HCT116 (cell line): ENCODE measurements around the gene ARL15. TPM values are rescaled to one million over a fixed set of nuclear protein-coding genes. Genes with fewer than 3 reads are reported as not detected.

Experiments used
- ATAC-seq: fragments of 200-7000 bp; cut with Tn5 transposase; 2 replicates; pipeline ENCODE4 v1.9.1; 2020; ENCODE audit warnings: mild to moderate bottlenecking, moderate library complexity
- BruUV-seq: library from RNA; stranded (reverse); fragments of 400-500 nt; replicated peaks from 2 replicates; lab custom pipeline; 2021; lab: Mats Ljungman, UMichigan
- CTCF ChIA-PET: fragments of 300-600 bp; sonication (Branson Sonifier 250); formaldehyde crosslinking; loops from one replicate; lab custom pipeline; 2021; ENCODE audit warnings: antibody characterized with exemption; lab: Charles Lee
- POLR2A ChIA-PET: fragments of 300-600, 350-600 bp; sonication (Branson Sonifier 250); formaldehyde crosslinking; loops from one replicate; lab custom pipeline; 2021; ENCODE audit warnings: antibody characterized with exemption; lab: Charles Lee
- RAD21 ChIA-PET, 2 experiments: fragments of 300-600 bp; sonication (Branson Sonifier 250); formaldehyde crosslinking; loops; one replicate each; lab custom pipeline; 2023; ENCODE audit warnings: low total read pairs in 2 of 2; ENCODE audit not compliant: uncharacterized antibody in 2 of 2, unreplicated experiment in 2 of 2, low non-redundant PET in 1 of 2; lab: Charles Lee
- DNase-seq: peaks from one replicate; pipeline ENCODE4 v3.0.0-alpha.2; 2010; ENCODE audit warnings: low read depth, low spot score
- H2AFZ ChIP-seq: fragments of 200-600 bp; shearing (Covaris generic), sonication (generic); 2 replicates; pipeline ENCODE4 v1.6.1; 2017; ENCODE audit warnings: low read depth, mixed run types, mixed read lengths, antibody characterized with exemption, low read length; ENCODE audit not compliant: poor library complexity, severe bottlenecking
- H3K27ac ChIP-seq: 2 replicates; pipeline ENCODE4 v1.5.1; 2012; ENCODE audit warnings: low read depth, low read length
- H3K27me3 ChIP-seq: fragments of 200-600 bp; sonication (generic); 2 replicates; pipeline ENCODE4 v1.6.1; 2016; ENCODE audit warnings: mixed run types, low read length, mixed read lengths; ENCODE audit not compliant: insufficient read depth
- H3K36me3 ChIP-seq, 2 experiments: fragments of 200-500 bp in 1 of 2; fragments of 200-600 bp in 1 of 2; sonication (Bioruptor generic) in 1 of 2; sonication (generic) in 1 of 2; 2 replicates each; pipeline versions ENCODE4 v1.5.1 to v1.6.1; 2014 to 2016; ENCODE audit warnings: low read length in 2 of 2, inconsistent platforms in 1 of 2, mixed read lengths in 1 of 2, mixed run types in 1 of 2; ENCODE audit not compliant: insufficient read depth in 2 of 2, control insufficient read depth in 1 of 2
- H3K4me1 ChIP-seq, 2 experiments: fragments of 200-600 bp in 1 of 2; sonication (generic) in 1 of 2; 2 replicates each; pipeline versions ENCODE4 v1.5.1 to v1.6.1; 2012 to 2017; ENCODE audit warnings: low read length in 2 of 2, inconsistent platforms in 1 of 2, mild to moderate bottlenecking in 1 of 2, mixed read lengths in 1 of 2, mixed run types in 1 of 2, moderate library complexity in 1 of 2; ENCODE audit not compliant: insufficient read depth in 2 of 2, control insufficient read depth in 1 of 2
- H3K4me2 ChIP-seq: fragments of 200-600 bp; sonication (generic); 2 replicates; pipeline ENCODE4 v1.6.1; 2017; ENCODE audit warnings: mixed run types, low read length, mixed read lengths
- H3K4me3 ChIP-seq, 2 experiments: fragments of 200-600 bp in 1 of 2; sonication (generic) in 1 of 2; replicated peaks in 1 of 2; 2 replicates each; pipeline ENCODE4 v1.5.1; 2011 to 2016; ENCODE audit warnings: low read length in 2 of 2, control low read depth in 1 of 2, low read depth in 1 of 2, mild to moderate bottlenecking in 1 of 2, mixed read lengths in 1 of 2, mixed run types in 1 of 2
- H3K79me2 ChIP-seq: fragments of 200-600 bp; sonication (generic); 2 replicates; pipeline ENCODE4 v1.6.1; 2017; ENCODE audit warnings: mild to moderate bottlenecking, mixed run types, low read length, moderate library complexity, mixed read lengths; ENCODE audit not compliant: insufficient read depth
- H3K9ac ChIP-seq: fragments of 200-600 bp; sonication (generic); 2 replicates; pipeline ENCODE4 v1.6.1; 2016; ENCODE audit warnings: low read length, mixed read lengths
- H3K9me2 ChIP-seq: fragments of 200-600 bp; sonication (generic), shearing (Covaris generic); 2 replicates; pipeline ENCODE4 v1.6.1; 2017; ENCODE audit warnings: mixed run types, mild to moderate bottlenecking, moderate library complexity; ENCODE audit not compliant: insufficient read depth
- H3K9me3 ChIP-seq, 2 experiments: fragments of 200-500 bp in 1 of 2; fragments of 200-600 bp in 1 of 2; sonication (Bioruptor generic) in 1 of 2; sonication (generic) in 1 of 2; 2 replicates each; pipeline ENCODE4 v1.6.1; 2014 to 2017; ENCODE audit warnings: low read length in 2 of 2, mixed read lengths in 2 of 2, inconsistent platforms in 1 of 2, low read depth in 1 of 2, mild to moderate bottlenecking in 1 of 2, mixed run types in 1 of 2, moderate library complexity in 1 of 2; ENCODE audit not compliant: control insufficient read depth in 1 of 2, insufficient read depth in 1 of 2
- H4K20me1 ChIP-seq: fragments of 200-600 bp; sonication (generic), shearing (Covaris generic); 2 replicates; pipeline ENCODE4 v1.6.1; 2017; ENCODE audit warnings: mixed run types, mild to moderate bottlenecking, moderate library complexity; ENCODE audit not compliant: insufficient read depth
- CBX3 ChIP-seq: IDR thresholded peaks from 2 replicates; pipeline ENCODE4 v1.6.1; 2012; ENCODE audit warnings: low read depth
- CEBPB ChIP-seq: IDR thresholded peaks from 2 replicates; pipeline ENCODE4 v1.6.1; 2012; ENCODE audit warnings: low read depth
- CTCF ChIP-seq, 3 experiments: fragments of 200-600 bp in 1 of 3; sonication (generic) in 1 of 3; IDR thresholded peaks in 2 of 3; conservative IDR thresholded peaks in 1 of 3; 2 replicates each; pipeline ENCODE4 v1.5.1; 2012 to 2017; ENCODE audit warnings: low read depth in 2 of 3, low read length in 2 of 3, antibody characterized with exemption in 1 of 3, borderline replicate concordance in 1 of 3, control low read depth in 1 of 3, mild to moderate bottlenecking in 1 of 3, mixed read lengths in 1 of 3, mixed run types in 1 of 3, moderate library complexity in 1 of 3; ENCODE audit not compliant: insufficient read depth in 1 of 3
- EGR1 ChIP-seq: IDR thresholded peaks from 2 replicates; pipeline ENCODE4 v1.6.1; 2012; ENCODE audit warnings: low read depth
- EZH2 ChIP-seq: fragments of 200-600 bp; sonication (generic); IDR thresholded peaks from 2 replicates; pipeline ENCODE4 v1.6.1; 2017; ENCODE audit warnings: antibody characterized with exemption, mixed run types
- EZH2phosphoT487 ChIP-seq: fragments of 200-600 bp; IDR thresholded peaks from 2 replicates; pipeline ENCODE4 v1.6.1; 2018; ENCODE audit warnings: antibody characterized with exemption, borderline replicate concordance
- POLR2A ChIP-seq: IDR thresholded peaks from 2 replicates; pipeline ENCODE4 v1.7.0; 2011; ENCODE audit warnings: borderline replicate concordance; ENCODE audit not compliant: insufficient read depth, insufficient read length; ENCODE audit errors: extremely low read depth
- POLR2AphosphoS5 ChIP-seq: IDR thresholded peaks from 2 replicates; pipeline ENCODE4 v1.6.1; 2011; ENCODE audit warnings: mild to moderate bottlenecking, low read depth, low read length, moderate library complexity
- SIN3A ChIP-seq: IDR thresholded peaks from 2 replicates; pipeline ENCODE4 v1.6.1; 2012; ENCODE audit warnings: low read depth
- SRF ChIP-seq: IDR thresholded peaks from 2 replicates; pipeline ENCODE4 v1.6.1; 2012; ENCODE audit warnings: low read depth
- TCF7L2 ChIP-seq: IDR thresholded peaks from 2 replicates; pipeline ENCODE4 v1.7.0; 2011; ENCODE audit warnings: borderline replicate concordance, inconsistent platforms; ENCODE audit not compliant: insufficient read depth, insufficient read length; ENCODE audit errors: extremely low read depth
- YY1 ChIP-seq: IDR thresholded peaks from 2 replicates; pipeline ENCODE4 v1.6.1; 2011; ENCODE audit warnings: low read length, low read depth, moderate library complexity, mild to moderate bottlenecking; ENCODE audit not compliant: insufficient replicate concordance; ENCODE audit errors: extremely low read depth
- ZBTB33 ChIP-seq: IDR thresholded peaks from 2 replicates; pipeline ENCODE4 v1.6.1; 2011; ENCODE audit warnings: mild to moderate bottlenecking, low read length, moderate library complexity; ENCODE audit not compliant: insufficient replicate concordance; ENCODE audit errors: extremely low read depth
- intact Hi-C: fragments of 100-400 bp; cut with micrococcal nuclease; formaldehyde crosslinking; loops from 2 replicates; pipeline ENCODE4 v1.10.0; 2022
- total RNA-seq: library from RNA; stranded (reverse); gene quantifications from one replicate; pipeline ENCODE4 v1.2.1, GENCODE V29; 2021; ENCODE audit not compliant: unreplicated experiment

The ARL15 gene
- total RNA-seq, 1 experiment from 2014 or later, result 15.0 TPM

- Histone ChIP-seq H2AFZ (no peak overlapping the region), H3K4me3 (no peak overlapping the region), H3K4me1 (no peaks in the 10 kb centered on the region), H3K79me2 (no peaks in the 10 kb centered on the region), H3K27me3 (no peaks in the 10 kb centered on the region), H3K4me2 (no peak overlapping the region), H3K36me3 (no peaks in the 10 kb centered on the region), H3K9me2 (no peaks in the 10 kb centered on the region), H3K9ac (no peak overlapping the region), H3K27ac (no peak overlapping the region), H3K9me3 (no peaks in the 10 kb centered on the region), H4K20me1 (no peaks in the 10 kb centered on the region)
- TF ChIP-seq EGR1, result no peak
- no peak for TF ChIP-seq POLR2A
- TF ChIP-seq POLR2AphosphoS5, result no peak
- TF ChIP-seq EZH2phosphoT487, result no peak
- TF ChIP-seq TCF7L2, result no peak
- no peak for TF ChIP-seq EZH2
- intact Hi-C loops, result no loop called here
- ATAC-seq, result no peak
- POLR2A ChIA-PET, result no interaction called here
- BruUV-seq, result no TSS peak
- RAD21 ChIA-PET, result no interaction called here
- no peak for DNase-seq
- CTCF ChIA-PET, result no interaction called here
Observed at GRCh38 chr5:53972314-53972713, 338.1 kb downstream of the ARL15 start.

- Histone ChIP-seq H3K4me3 (no peak overlapping the region), H3K27ac (no peak overlapping the region), H3K9ac (no peak overlapping the region), H3K79me2 (no peaks in the 10 kb centered on the region), H2AFZ (no peak overlapping the region), H3K36me3 (no peaks in the 10 kb centered on the region), H3K4me1 (no peaks in the 10 kb centered on the region), H3K9me2 (no peaks in the 10 kb centered on the region), H4K20me1 (no peaks in the 10 kb centered on the region), H3K4me2 (no peak overlapping the region), H3K27me3 (no peaks in the 10 kb centered on the region), H3K9me3 (no peaks in the 10 kb centered on the region)
- DNase-seq (no peak), ATAC-seq (no peak)
- intact Hi-C loops, result no loop called here
- BruUV-seq, result no TSS peak
- ChIA-PET POLR2A (no interaction called here), RAD21 (no interaction called here), CTCF (no interaction called here)
- TF ChIP-seq SRF, result no peak
- TF ChIP-seq ZBTB33, result no peak
- TF ChIP-seq CTCF (IDR thresholded peaks at IDR 0.05 in 2 of 3, conservative IDR thresholded peaks at IDR 0.05 in 1 of 3; ENCODE audit: borderline replicate concordance in 1 of 3, insufficient read depth in 1 of 3, low read depth in 2 of 3, low read length in 2 of 3), result no peak
- TF ChIP-seq POLR2AphosphoS5, result no peak
- TF ChIP-seq EGR1, result no peak
- no peak for TF ChIP-seq CBX3
- no peak for TF ChIP-seq SIN3A
- no peak for TF ChIP-seq CEBPB
- TF ChIP-seq YY1, result no peak
Observed at GRCh38 chr5:53971551-53971950, 338.8 kb downstream of the ARL15 start.
